Tibial artery (tissue), 4 donors: ENCODE measurements around the gene DIAPH3.

Experiments used
- DNase-seq, 2 donors: peaks; one replicate each; pipeline ENCODE4 v3.0.0-alpha.2; 2019
- H3K27ac ChIP-seq, 2 donors: fragments of 200-600 bp; sonication (generic) in 1 of 2; 1 replicate in 1 of 2; 2 replicates in 1 of 2; pipeline ENCODE4 v1.5.1; 2018 to 2019; ENCODE audit warnings: mild to moderate bottlenecking in 1 of 2
- H3K27me3 ChIP-seq, 2 donors: fragments of 200-600 bp; sonication (generic) in 1 of 2; one replicate each; pipeline versions ENCODE4 v1.5.1 to v1.6.0; 2016 to 2019
- H3K36me3 ChIP-seq, 3 donors: fragments of 200-600 bp; sonication (generic) in 2 of 3; one replicate each; pipeline ENCODE4 v1.5.1; 2016 to 2019; ENCODE audit warnings: mild to moderate bottlenecking in 2 of 3
- H3K4me1 ChIP-seq, 4 donors: fragments of 200-600 bp; sonication (generic) in 2 of 4; 1 replicate in 3 of 4; 2 replicates in 1 of 4; pipeline ENCODE4 v1.5.1; 2016 to 2019
- H3K4me3 ChIP-seq, 2 donors: fragments of 200-600 bp; sonication (generic) in 1 of 2; 1 replicate in 1 of 2; 2 replicates in 1 of 2; pipeline ENCODE4 v1.5.1; 2018 to 2019; ENCODE audit warnings: mild to moderate bottlenecking in 2 of 2
- H3K9me3 ChIP-seq, 3 donors: fragments of 200-600 bp; sonication (generic) in 1 of 3; one replicate each; pipeline ENCODE4 v1.5.1; 2016 to 2019
- CTCF ChIP-seq, 2 experiments: fragments of 200-600 bp in 1 of 2; fragments of 450-650 bp in 1 of 2; IDR thresholded peaks; one replicate each; pipeline ENCODE4 v1.5.1; 2017 to 2019; ENCODE audit warnings: antibody characterized with exemption in 2 of 2, mild to moderate bottlenecking in 1 of 2, moderate library complexity in 1 of 2
- intact Hi-C: fragments of 100-400 bp; cut with DNase I; formaldehyde crosslinking; loops from one replicate; pipeline ENCODE4 v1.15.0; 2023; ENCODE audit warnings: low total_unique reads

DIAPH3 gene

GRCh38 chr13:59665184-59665583, 498.5 kb downstream of the DIAPH3 start:
- no peak for DNase-seq
- H3K4me1 ChIP-seq: no peaks in the 10 kb centered on the region
- intact Hi-C loops: no loop called here
- no peak for TF ChIP-seq CTCF (IDR thresholded peaks at IDR 0.05)
- H3K9me3 ChIP-seq: no peaks in the 10 kb centered on the region
- no peaks in the 10 kb centered on the region for H3K27me3 ChIP-seq
- H3K27ac ChIP-seq: no peak overlapping the region
- H3K36me3 ChIP-seq: no peaks in the 10 kb centered on the region
- H3K4me3 ChIP-seq: no peak overlapping the region

- H3K4me3 ChIP-seq: no peak overlapping the region
- no peaks in the 10 kb centered on the region for H3K9me3 ChIP-seq
- no peaks in the 10 kb centered on the region for H3K36me3 ChIP-seq
- intact Hi-C loops: no loop called here
- TF ChIP-seq CTCF (IDR thresholded peaks at IDR 0.05): no peak
- no peaks in the 10 kb centered on the region for H3K4me1 ChIP-seq
- no peak for DNase-seq
- H3K27ac ChIP-seq: no peak overlapping the region
- H3K27me3 ChIP-seq: no peaks in the 10 kb centered on the region
Observed at GRCh38 chr13:59664586-59664985, 499.1 kb downstream of the DIAPH3 start.

GRCh38 chr13:59663707-59664106, 500.0 kb downstream of the DIAPH3 start:
- H3K4me3 ChIP-seq: no peak overlapping the region
- DNase-seq: no peak
- no peaks in the 10 kb centered on the region for H3K36me3 ChIP-seq
- no peaks in the 10 kb centered on the region for H3K4me1 ChIP-seq
- no peak for TF ChIP-seq CTCF (IDR thresholded peaks at IDR 0.05)
- H3K27ac ChIP-seq: no peak overlapping the region
- no peaks in the 10 kb centered on the region for H3K9me3 ChIP-seq
- intact Hi-C loops: no loop called here
- no peaks in the 10 kb centered on the region for H3K27me3 ChIP-seq

GRCh38 chr13:59660582-59660981, 503.1 kb downstream of the DIAPH3 start:
- no peak for DNase-seq
- no peaks in the 10 kb centered on the region for H3K36me3 ChIP-seq
- H3K27me3 ChIP-seq: no peaks in the 10 kb centered on the region
- TF ChIP-seq CTCF (IDR thresholded peaks at IDR 0.05): no peak
- no peaks in the 10 kb centered on the region for H3K9me3 ChIP-seq
- no peak overlapping the region for H3K27ac ChIP-seq
- no peak overlapping the region for H3K4me3 ChIP-seq
- H3K4me1 ChIP-seq: no peaks in the 10 kb centered on the region
- intact Hi-C loops: no loop called here

- Histone ChIP-seq H3K27ac (no peak overlapping the region), H3K4me3 (no peak overlapping the region), H3K4me1 (no peaks in the 10 kb centered on the region), H3K36me3 (no peaks in the 10 kb centered on the region), H3K9me3 (no peaks in the 10 kb centered on the region), H3K27me3 (no peaks in the 10 kb centered on the region)
- DNase-seq: no peak
- intact Hi-C loops: no loop called here
- no peak for TF ChIP-seq CTCF (IDR thresholded peaks at IDR 0.05)
Observed at GRCh38 chr13:59659981-59660380, 503.7 kb downstream of the DIAPH3 start.

- intact Hi-C loops: no loop called here
Observed at GRCh38 chr13:59658738-59659330, 504.9 kb downstream of the DIAPH3 start.

More at GRCh38 chr13:59658738-59659330, 504.9 kb downstream of the DIAPH3 start:
- no peak overlapping the region for H3K27ac ChIP-seq
- no peaks in the 10 kb centered on the region for H3K36me3 ChIP-seq
- H3K4me1 ChIP-seq: no peaks in the 10 kb centered on the region
- DNase-seq: no peak
- no peaks in the 10 kb centered on the region for H3K27me3 ChIP-seq
- no peak overlapping the region for H3K4me3 ChIP-seq
- TF ChIP-seq CTCF (IDR thresholded peaks at IDR 0.05): no peak
- no peaks in the 10 kb centered on the region for H3K9me3 ChIP-seq
